HEK293 (cell line): ENCODE measurements around the gene IFT122.

ENCODE experiments used
- CTCF ChIA-PET: fragments of 350-600 bp; formaldehyde crosslinking; extraction: SDS; loops from one replicate; lab custom pipeline; 2021; ENCODE audit warnings: antibody characterized with exemption; lab: Yijun Ruan, JAX
- POLR2A ChIA-PET: fragments of 300-600 bp; formaldehyde crosslinking; extraction: SDS; loops from one replicate; lab custom pipeline; 2020; ENCODE audit warnings: antibody characterized with exemption, inconsistent platforms; lab: Yijun Ruan, JAX
- H3K27ac ChIP-seq: fragments of 200-500 bp; sonication (Bioruptor generic); 2 replicates; pipeline ENCODE4 v1.5.1; 2014; ENCODE audit warnings: low read depth, low read length, control low read depth, inconsistent platforms; ENCODE audit errors: extremely low read depth
- H3K36me3 ChIP-seq, 2 experiments: fragments of 200-500 bp in 1 of 2; sonication (Bioruptor generic) in 1 of 2; 1 replicate in 1 of 2; 2 replicates in 1 of 2; pipeline ENCODE4 v1.5.1; 2014 to 2017; ENCODE audit warnings: inconsistent platforms in 2 of 2, low read length in 2 of 2; ENCODE audit not compliant: control insufficient read depth in 2 of 2, insufficient read depth in 1 of 2
- H3K4me1 ChIP-seq: fragments of 200-500 bp; sonication (Bioruptor generic); 2 replicates; pipeline ENCODE4 v1.5.1; 2014; ENCODE audit warnings: mild to moderate bottlenecking, low read length, inconsistent platforms; ENCODE audit not compliant: control insufficient read depth, insufficient read depth
- H3K4me3 ChIP-seq: 2 replicates; pipeline ENCODE4 v1.5.1; 2011; ENCODE audit warnings: low read depth, mild to moderate bottlenecking, control low read depth, low read length, moderate library complexity
- H3K9me3 ChIP-seq: fragments of 200-500 bp; sonication (Bioruptor generic); 2 replicates; pipeline ENCODE4 v1.5.1; 2014; ENCODE audit warnings: low read depth, low read length, inconsistent platforms; ENCODE audit not compliant: control insufficient read depth, insufficient read depth
- HIC1 ChIP-seq: fragments of 450-650 bp; formaldehyde crosslinking; IDR thresholded peaks from 2 replicates; pipeline ENCODE4 v1.5.1; 2016; ENCODE audit warnings: missing biosample characterization, missing genetic modification characterization
- KLF1 ChIP-seq: fragments of 450-650 bp; formaldehyde crosslinking; IDR thresholded peaks from 2 replicates; pipeline ENCODE4 v1.5.1; 2016; ENCODE audit warnings: missing biosample characterization, missing genetic modification characterization
- KLF10 ChIP-seq: fragments of 450-650 bp; IDR thresholded peaks from 2 replicates; pipeline ENCODE4 v1.5.1; 2018; ENCODE audit warnings: missing biosample characterization, mild to moderate bottlenecking, missing genetic modification characterization
- KLF16 ChIP-seq: fragments of 450-650 bp; formaldehyde crosslinking; IDR thresholded peaks from 2 replicates; pipeline ENCODE4 v1.5.1; 2017; ENCODE audit warnings: missing biosample characterization, missing genetic modification characterization
- MEIS1 ChIP-seq: sonication (generic); formaldehyde crosslinking; IDR thresholded peaks from 2 replicates; pipeline ENCODE4 v1.8.1; 2022; ENCODE audit warnings: missing genetic modification reagents, mild to moderate bottlenecking, borderline replicate concordance
- OVOL3 ChIP-seq: fragments of 450-650 bp; formaldehyde crosslinking; IDR thresholded peaks from 2 replicates; pipeline ENCODE4 v1.5.1; 2016; ENCODE audit warnings: missing biosample characterization, missing genetic modification characterization
- ZBTB17 ChIP-seq: fragments of 450-650 bp; formaldehyde crosslinking; IDR thresholded peaks from 2 replicates; pipeline ENCODE4 v1.5.1; 2016; ENCODE audit warnings: missing biosample characterization, missing genetic modification characterization
- ZBTB21 ChIP-seq: fragments of 450-650 bp; formaldehyde crosslinking; IDR thresholded peaks from 2 replicates; pipeline ENCODE4 v1.5.1; 2017; ENCODE audit warnings: missing biosample characterization, missing genetic modification characterization
- ZNF2 ChIP-seq: fragments of 450-650 bp; formaldehyde crosslinking; IDR thresholded peaks from 2 replicates; pipeline ENCODE4 v1.5.1; 2016; ENCODE audit warnings: missing biosample characterization, missing genetic modification characterization
- ZNF292 ChIP-seq: fragments of 450-650 bp; formaldehyde crosslinking; IDR thresholded peaks from 2 replicates; pipeline ENCODE4 v1.5.1; 2016; ENCODE audit warnings: low read depth, missing biosample characterization, missing genetic modification characterization, borderline replicate concordance
- ZNF335 ChIP-seq: fragments of 450-650 bp; formaldehyde crosslinking; conservative IDR thresholded peaks from 2 replicates; pipeline ENCODE4 v1.5.1; 2016; ENCODE audit warnings: missing biosample characterization, missing genetic modification characterization
- ZNF518A ChIP-seq: fragments of 450-650 bp; formaldehyde crosslinking; conservative IDR thresholded peaks from 2 replicates; pipeline ENCODE4 v1.5.1; 2016; ENCODE audit warnings: low read depth, missing biosample characterization, missing genetic modification characterization
- ZNF654 ChIP-seq: fragments of 450-650 bp; formaldehyde crosslinking; IDR thresholded peaks from 2 replicates; pipeline ENCODE4 v1.5.1; 2016; ENCODE audit warnings: low read depth, missing biosample characterization, missing genetic modification characterization
- ZNF658 ChIP-seq: fragments of 450-650 bp; formaldehyde crosslinking; IDR thresholded peaks from 2 replicates; pipeline ENCODE4; 2016; ENCODE audit warnings: missing biosample characterization, missing genetic modification characterization
- ZNF704 ChIP-seq: fragments of 450-650 bp; formaldehyde crosslinking; IDR thresholded peaks from 2 replicates; pipeline ENCODE4 v1.5.1; 2016; ENCODE audit warnings: missing biosample characterization, missing genetic modification characterization
- ZNF76 ChIP-seq: fragments of 450-650 bp; formaldehyde crosslinking; IDR thresholded peaks from 2 replicates; pipeline ENCODE4; 2016; ENCODE audit warnings: low read depth, missing biosample characterization, missing genetic modification characterization, borderline replicate concordance
- TF ChIP-seq, protein P1 (sequence below): fragments of 450-650 bp; formaldehyde crosslinking; IDR thresholded peaks from 2 replicates; pipeline ENCODE4 v1.5.0; 2017; ENCODE audit warnings: missing biosample characterization, missing genetic modification characterization, borderline replicate concordance

IFT122 gene

DNA sequence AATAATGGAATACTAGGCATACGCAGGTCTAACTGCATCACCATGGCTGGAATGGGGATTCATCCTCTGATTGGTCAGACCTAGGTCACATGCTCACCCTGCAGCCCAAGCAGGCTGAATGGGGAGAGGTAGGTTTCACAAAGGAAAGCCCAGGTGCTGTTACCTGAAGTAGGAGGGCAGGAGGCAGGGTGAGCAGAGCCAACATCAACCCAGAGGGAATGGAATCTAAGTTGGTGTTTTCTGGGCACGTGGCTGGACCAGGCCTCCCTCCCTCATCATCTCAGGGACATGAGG lies 96.3 kb downstream of the IFT122 start:
- Histone ChIP-seq H3K4me1 (no peaks in the 10 kb centered on the region), H3K36me3 (no peaks in the 10 kb centered on the region), H3K4me3 (no peak overlapping the region), H3K27ac (no peak overlapping the region), H3K9me3 (no peaks in the 10 kb centered on the region)
- CTCF ChIA-PET: no interaction called here
- TF ChIP-seq KLF16: no peak
- TF ChIP-seq ZBTB17 (tag by site-specific recombination): no peak
- no peak for TF ChIP-seq ZNF292
- no peak for TF ChIP-seq ZNF658 (tag by site-specific recombination)
- TF ChIP-seq ZBTB21: no peak
- TF ChIP-seq ZNF654 (tag by site-specific recombination): no peak
- TF ChIP-seq ZNF76 (tag by site-specific recombination): no peak
- POLR2A ChIA-PET: no interaction called here

GRCh38 chr3:129536804-129537203 lies 96.8 kb downstream of the IFT122 start:
- no peaks in the 10 kb centered on the region for H3K9me3 ChIP-seq
- H3K36me3 ChIP-seq: no peaks in the 10 kb centered on the region
- TF ChIP-seq, protein P1, sequence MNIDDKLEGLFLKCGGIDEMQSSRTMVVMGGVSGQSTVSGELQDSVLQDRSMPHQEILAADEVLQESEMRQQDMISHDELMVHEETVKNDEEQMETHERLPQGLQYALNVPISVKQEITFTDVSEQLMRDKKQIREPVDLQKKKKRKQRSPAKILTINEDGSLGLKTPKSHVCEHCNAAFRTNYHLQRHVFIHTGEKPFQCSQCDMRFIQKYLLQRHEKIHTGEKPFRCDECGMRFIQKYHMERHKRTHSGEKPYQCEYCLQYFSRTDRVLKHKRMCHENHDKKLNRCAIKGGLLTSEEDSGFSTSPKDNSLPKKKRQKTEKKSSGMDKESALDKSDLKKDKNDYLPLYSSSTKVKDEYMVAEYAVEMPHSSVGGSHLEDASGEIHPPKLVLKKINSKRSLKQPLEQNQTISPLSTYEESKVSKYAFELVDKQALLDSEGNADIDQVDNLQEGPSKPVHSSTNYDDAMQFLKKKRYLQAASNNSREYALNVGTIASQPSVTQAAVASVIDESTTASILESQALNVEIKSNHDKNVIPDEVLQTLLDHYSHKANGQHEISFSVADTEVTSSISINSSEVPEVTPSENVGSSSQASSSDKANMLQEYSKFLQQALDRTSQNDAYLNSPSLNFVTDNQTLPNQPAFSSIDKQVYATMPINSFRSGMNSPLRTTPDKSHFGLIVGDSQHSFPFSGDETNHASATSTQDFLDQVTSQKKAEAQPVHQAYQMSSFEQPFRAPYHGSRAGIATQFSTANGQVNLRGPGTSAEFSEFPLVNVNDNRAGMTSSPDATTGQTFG (tag by site-specific recombination): no peak
- TF ChIP-seq ZNF518A (tag by site-specific recombination): no peak
- no peak for TF ChIP-seq ZNF292
- TF ChIP-seq KLF1 (tag by site-specific recombination): no peak
- no peak for TF ChIP-seq KLF10
- TF ChIP-seq ZNF2 (tag by site-specific recombination): no peak
- no peak for TF ChIP-seq ZNF704 (tag by site-specific recombination)
- no peak for TF ChIP-seq MEIS1
- no peak for TF ChIP-seq KLF16
- TF ChIP-seq OVOL3: no peak
- TF ChIP-seq ZNF335: no peak
- TF ChIP-seq HIC1: no peak
- H3K4me1 ChIP-seq: no peaks in the 10 kb centered on the region
- POLR2A ChIA-PET: no interaction called here
- no peak overlapping the region for H3K27ac ChIP-seq
- CTCF ChIA-PET: no interaction called here
- H3K4me3 ChIP-seq: no peak overlapping the region
